ELR (cell line): ENCODE measurements around the gene MSMO1.
"Not testable (repeated sequence)": the region's sequence is repeated elsewhere in the genome, so short reads cannot be mapped to it uniquely, and the experiment has no call there.

Experiments used
- DNase-seq: peaks from one replicate; pipeline ENCODE4 v3.0.0-alpha.2; 2015; ENCODE audit warnings: low read depth

MSMO1 gene

DNA sequence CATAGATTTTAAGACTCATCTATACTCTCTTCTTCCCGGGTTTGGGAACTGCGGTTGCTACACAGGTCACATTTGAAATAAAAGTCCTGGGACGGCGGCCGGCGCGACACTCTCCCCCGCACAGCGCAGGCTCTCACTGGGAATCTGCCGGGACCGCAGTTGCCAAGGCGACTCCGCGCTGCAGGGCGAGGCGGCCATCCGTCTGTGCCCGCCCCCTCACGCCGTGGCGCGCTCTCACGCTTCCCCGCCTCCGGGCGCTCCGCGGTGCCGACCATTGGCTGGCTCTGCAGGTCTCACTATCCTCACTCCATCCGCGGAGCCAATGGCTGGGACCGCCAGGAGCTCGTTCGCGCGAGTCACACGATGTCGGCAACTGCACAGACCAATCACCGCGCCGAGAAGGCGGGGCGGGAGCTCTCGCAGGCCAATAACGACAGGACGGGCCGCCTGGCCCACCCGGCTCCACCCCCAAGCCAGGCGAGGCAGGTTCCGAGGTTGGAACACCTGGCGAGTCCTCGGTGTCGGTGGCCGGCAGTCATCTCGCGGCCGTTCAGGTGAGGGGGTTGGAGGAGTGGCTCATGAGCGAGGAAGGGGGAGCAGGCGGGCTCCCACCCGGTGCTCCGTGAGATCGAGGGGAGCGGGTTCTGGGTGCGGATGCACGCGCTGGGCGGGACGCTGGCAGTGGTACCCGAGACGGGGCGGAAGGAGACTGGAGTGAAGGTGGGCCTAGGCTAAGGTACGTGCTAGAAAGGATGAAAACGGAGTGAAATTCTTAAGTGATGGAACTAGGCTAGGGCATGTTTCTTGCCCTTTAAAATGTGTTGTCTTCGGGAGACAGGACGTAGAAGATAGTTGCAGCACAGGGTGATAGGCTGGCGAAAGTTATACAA is at the start of gene MSMO1:
Gene MSMO1, plus strand, starts transcription at position 459 of the 890 bp plus-strand sequence. CDS start 5,702 bp downstream, outside the sequence.
- peak; percentile 98 for DNase-seq

- not testable (repeated sequence) for DNase-seq
Observed at GRCh38 chr4:165279531-165279930, 47.9 kb upstream of the MSMO1 start.

DNA sequence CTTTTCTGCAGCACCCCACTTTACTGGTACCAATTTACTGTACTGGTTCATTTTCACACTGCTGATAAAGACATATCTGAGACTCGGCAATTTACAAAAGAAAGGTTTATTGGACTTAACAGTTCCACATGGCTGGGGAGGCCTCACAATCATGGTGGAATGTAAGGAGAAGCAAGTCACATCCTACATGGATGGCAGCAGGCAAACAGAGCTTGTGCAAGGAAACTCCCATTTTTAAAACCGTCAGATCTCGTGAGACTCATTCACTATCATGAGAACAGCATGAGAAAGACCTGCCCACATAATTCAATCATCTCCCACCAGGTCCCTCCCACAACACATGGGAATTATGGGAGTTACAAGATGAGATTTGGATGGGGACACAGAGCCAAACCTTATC is 42.8 kb upstream of the MSMO1 start:
- not testable (repeated sequence) for DNase-seq

- DNase-seq: not testable (repeated sequence)
Observed at GRCh38 chr4:165286619-165287340, 40.7 kb upstream of the MSMO1 start.

GRCh38 chr4:165288226-165288625 is 39.2 kb upstream of the MSMO1 start:
- no peak for DNase-seq

GRCh38 chr4:165288639-165289422 is 38.6 kb upstream of the MSMO1 start:
- DNase-seq: peak; percentile 57

- DNase-seq: no peak
Observed at GRCh38 chr4:165289423-165289785, 38.1 kb upstream of the MSMO1 start.

- DNase-seq: no peak
Observed at GRCh38 chr4:165293061-165293460, 34.4 kb upstream of the MSMO1 start.

DNA sequence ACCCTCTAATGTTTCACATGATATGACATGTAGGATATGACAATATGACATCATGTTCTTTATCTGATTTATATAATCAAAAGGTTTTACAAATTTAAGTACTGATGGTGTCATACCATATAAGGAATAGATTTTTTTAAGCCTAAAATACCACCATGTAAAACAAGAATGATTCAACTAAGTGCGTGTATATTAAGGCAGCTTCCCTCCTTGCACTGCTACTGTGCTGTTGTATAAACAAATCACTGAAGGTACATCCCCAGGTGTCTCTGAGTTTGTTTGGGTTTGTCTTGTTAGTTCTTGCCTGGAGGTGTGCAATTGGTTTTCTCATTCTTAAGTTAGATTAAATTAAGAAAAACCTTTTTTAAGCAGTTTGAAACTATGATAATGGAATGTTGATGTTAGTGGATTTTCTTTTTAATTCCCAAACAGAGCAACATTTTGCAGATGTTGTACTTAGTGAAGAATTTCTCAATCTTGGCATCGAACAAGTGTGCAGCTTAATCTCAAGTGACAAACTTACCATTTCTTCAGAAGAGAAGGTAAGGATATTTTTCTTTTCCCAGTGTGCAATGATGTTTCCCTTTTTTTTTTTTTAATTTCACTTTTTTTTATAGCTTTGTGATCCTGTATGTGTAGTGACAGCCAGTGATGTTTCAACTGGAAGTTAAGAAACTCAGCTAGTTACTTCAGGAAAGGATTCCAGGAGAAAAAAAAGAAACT is 33.4 kb upstream of the MSMO1 start:
- DNase-seq: no peak

DNA sequence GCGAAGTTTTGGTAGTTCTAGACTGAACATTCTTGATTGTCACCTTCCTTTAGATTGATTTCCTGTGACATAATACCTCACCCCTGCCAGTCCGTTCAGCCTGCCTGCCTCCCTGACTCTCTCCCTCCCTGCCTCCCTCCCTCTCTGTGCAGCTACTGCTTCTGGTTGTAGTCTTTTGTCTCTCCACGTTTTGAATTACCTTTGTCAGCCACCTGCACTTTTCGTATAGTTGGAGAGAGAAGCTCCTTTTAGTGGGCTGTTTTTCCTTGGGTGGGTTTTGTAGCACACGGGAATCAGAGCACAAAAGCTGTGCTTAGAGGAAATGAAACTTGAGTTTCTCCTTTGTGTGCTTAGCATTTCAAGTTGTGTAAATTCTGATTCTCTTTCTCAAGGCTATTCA is 32.6 kb upstream of the MSMO1 start:
- DNase-seq: no peak

DNA sequence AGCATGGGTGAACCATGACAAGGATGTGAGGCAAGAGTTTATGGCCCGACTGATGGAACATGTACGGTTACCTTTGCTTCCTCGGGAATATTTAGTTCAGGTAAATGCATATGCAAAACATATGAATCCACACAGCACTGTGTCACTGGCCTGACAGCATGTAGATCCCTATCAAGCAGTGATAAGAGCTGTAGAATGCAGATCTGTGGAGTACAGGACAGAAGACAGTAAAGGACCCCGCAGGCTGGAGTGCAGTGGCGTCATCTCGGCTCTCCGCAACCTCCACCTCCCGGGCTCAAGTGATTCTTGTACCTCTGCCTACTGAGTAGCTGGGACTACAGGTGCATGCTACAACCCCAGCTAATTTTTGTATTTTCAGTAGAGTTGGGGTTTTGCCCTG is 29.8 kb upstream of the MSMO1 start:
- no peak for DNase-seq

- DNase-seq: no peak
Observed at GRCh38 chr4:165299399-165300060, 27.9 kb upstream of the MSMO1 start.

GRCh38 chr4:165301833-165302232 is 25.6 kb upstream of the MSMO1 start:
- DNase-seq: peak; percentile 5

DNA sequence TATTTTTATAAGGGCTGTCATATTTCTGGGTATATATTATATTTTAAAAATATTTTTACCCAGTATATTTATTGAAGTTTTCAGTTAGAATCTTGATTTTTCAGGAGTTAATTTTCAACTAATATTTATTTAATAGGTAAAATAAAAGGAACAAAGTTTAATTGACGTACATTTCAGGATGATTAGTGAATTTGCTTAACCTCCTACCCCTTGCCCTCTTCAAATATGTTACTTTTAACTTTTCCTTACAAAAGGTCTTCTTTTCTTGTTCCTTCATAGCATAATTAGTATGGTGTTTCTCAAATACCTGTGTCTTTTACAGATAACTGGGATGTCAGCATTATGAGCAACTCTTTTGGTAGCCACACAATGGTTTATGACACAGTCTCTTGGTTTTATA is 24.8 kb upstream of the MSMO1 start:
- no peak for DNase-seq

GRCh38 chr4:165308166-165308565 is 19.3 kb upstream of the MSMO1 start:
- DNase-seq: no peak

- no peak for DNase-seq
Observed at GRCh38 chr4:165308606-165309005, 18.9 kb upstream of the MSMO1 start.

DNA sequence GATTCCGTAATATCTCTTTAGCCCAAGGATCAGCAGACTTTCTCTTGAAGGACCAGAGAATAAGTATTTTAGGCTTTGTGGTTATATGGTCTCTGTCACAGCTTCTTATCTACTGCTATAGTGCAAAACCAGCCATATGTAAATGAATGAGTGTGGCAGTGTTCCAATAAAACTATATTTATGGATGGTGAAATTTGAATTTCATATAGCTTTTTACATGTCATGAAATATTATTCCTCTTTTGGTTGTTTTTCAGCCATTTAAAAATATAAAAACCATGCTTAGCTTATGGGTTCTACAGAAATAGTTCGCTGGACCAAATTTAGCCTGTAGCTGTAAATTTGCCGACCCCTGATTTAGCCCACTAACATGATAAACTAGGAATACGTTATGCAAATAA is 18.0 kb upstream of the MSMO1 start:
- DNase-seq: no peak

- DNase-seq: peak; percentile 76
Observed at GRCh38 chr4:165312506-165312905, 15.0 kb upstream of the MSMO1 start.

GRCh38 chr4:165319030-165319429 is 8.4 kb upstream of the MSMO1 start:
- DNase-seq: no peak

DNA sequence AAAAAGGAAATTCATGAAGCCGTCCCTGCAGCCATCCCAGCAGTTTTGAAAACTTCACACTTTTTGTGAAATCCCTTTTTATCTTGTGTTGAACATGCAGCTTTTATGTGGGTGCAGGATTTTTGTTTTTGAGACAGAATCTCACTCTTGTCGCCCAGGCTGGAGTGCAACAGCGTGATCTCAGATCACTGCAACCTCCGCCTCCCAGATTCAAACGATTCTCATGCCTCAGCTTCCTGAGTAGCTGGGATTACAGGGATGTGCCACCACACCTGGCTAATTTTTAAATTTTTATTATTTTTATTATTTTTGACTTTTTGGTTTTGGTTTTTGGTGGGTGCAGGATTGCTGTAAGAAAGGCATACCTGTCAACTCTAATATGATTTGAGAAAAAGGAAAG is 8.0 kb upstream of the MSMO1 start:
- DNase-seq: no peak

DNA sequence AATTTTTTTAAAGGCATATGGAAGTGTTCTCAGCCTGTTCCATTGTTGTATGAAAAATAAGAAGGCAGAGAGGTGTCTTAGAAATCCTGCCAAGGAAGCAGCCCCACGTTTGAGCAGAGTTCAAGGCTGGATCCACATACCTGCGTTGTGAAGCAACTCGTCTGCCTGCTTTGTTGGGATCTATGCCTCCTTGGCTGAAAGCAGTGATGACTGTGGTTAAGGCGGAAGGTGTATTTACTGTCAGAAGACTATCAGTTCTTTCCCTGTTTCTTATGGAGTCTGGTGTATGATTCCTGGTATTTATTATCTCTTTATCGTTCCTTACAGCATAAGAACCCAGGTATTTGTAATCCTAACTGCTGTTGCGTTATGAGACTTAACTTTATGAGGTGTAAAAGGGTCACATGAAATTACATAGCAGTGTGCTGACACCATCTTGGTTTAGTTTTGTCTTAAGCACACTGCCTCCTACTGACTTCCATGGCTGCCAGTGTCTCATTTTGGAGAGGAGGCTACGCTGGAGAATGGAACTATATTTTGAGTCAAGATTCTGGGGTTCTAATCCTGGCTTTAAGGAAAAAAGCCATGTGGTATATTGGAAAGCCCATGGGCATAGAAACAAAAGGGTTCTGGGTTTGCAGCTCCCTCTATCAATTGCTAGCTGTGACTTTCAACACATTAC is 3.1 kb upstream of the MSMO1 start:
- DNase-seq: no peak
